Lung (tissue), 12 donors: Measurements from ENCODE around the gene CEACAM16. TPM values are rescaled to one million over a fixed set of nuclear protein-coding genes. Genes with fewer than 3 reads are reported as not detected.

ENCODE experiments used
- ATAC-seq: fragments of 200-7000 bp; cut with Tn5 transposase; one replicate; pipeline ENCODE4 v1.9.1; 2020; ENCODE audit warnings: moderate number of reproducible peaks; ENCODE audit not compliant: insufficient read depth, low FRiP score
- DNase-seq, 3 donors: peaks; one replicate each; pipeline ENCODE4 v3.0.0-alpha.2; 2013 to 2017
- H3K27ac ChIP-seq, 2 donors: one replicate each; pipeline ENCODE4 v1.5.1; 2013; ENCODE audit warnings: mild to moderate bottlenecking in 2 of 2, moderate library complexity in 2 of 2, control low read depth in 1 of 2, inconsistent platforms in 1 of 2, low read depth in 1 of 2, low read length in 1 of 2
- H3K27me3 ChIP-seq, 3 donors: one replicate each; pipeline ENCODE4 v1.5.1; 2013; ENCODE audit warnings: low read length in 2 of 3; ENCODE audit not compliant: control insufficient read depth in 3 of 3, insufficient read depth in 3 of 3
- H3K36me3 ChIP-seq, 4 donors: one replicate each; pipeline ENCODE4 v1.5.1; 2013; ENCODE audit warnings: low read length in 4 of 4, mild to moderate bottlenecking in 1 of 4, moderate library complexity in 1 of 4; ENCODE audit not compliant: control insufficient read depth in 4 of 4, insufficient read depth in 4 of 4
- H3K4me1 ChIP-seq, 5 donors: one replicate each; pipeline ENCODE4 v1.5.1; 2013; ENCODE audit warnings: low read length in 5 of 5, mild to moderate bottlenecking in 2 of 5, moderate library complexity in 1 of 5; ENCODE audit not compliant: control insufficient read depth in 5 of 5, insufficient read depth in 5 of 5
- H3K4me3 ChIP-seq: one replicate; pipeline ENCODE4 v1.5.1; 2013; ENCODE audit warnings: mild to moderate bottlenecking, control low read depth, moderate library complexity
- H3K9ac ChIP-seq, 2 donors: one replicate each; pipeline ENCODE4 v1.5.1; 2013; ENCODE audit warnings: low read length in 2 of 2, control low read depth in 1 of 2; ENCODE audit not compliant: insufficient read depth in 1 of 2
- H3K9me3 ChIP-seq, 4 donors: one replicate each; pipeline ENCODE4 v1.5.1; 2013; ENCODE audit warnings: low read length in 3 of 4, mild to moderate bottlenecking in 1 of 4, moderate library complexity in 1 of 4; ENCODE audit not compliant: control insufficient read depth in 4 of 4, insufficient read depth in 3 of 4
- WGBS, 2 donors: extraction: QIAGEN DNeasy Blood & Tissue Kit; methylation state at CpG; one replicate each; pipeline ENCODE4 v1.1.7; 2013; 5-methylcytosine and 5-hydroxymethylcytosine counted together
- polyA plus RNA-seq, 2 donors: library from polyadenylated mRNA; stranded (reverse); fragments of 200-250 nt; gene quantifications; one replicate each; pipeline ENCODE4 v1.2.1, GENCODE V29; 2013
- total RNA-seq, 2 donors: library from RNA; depleted of rRNA in 1 of 2; stranded (reverse); fragments of >200 nt in 1 of 2; gene quantifications; one replicate each; pipeline ENCODE4 v1.2.1, GENCODE V29; 2014 to 2021
- TF ChIP-seq, protein P1 (sequence below): IDR thresholded peaks from 2 replicates; pipeline ENCODE4 v1.5.1; 2012; ENCODE audit warnings: mild to moderate bottlenecking; ENCODE audit errors: control extremely low read depth, extremely low read depth
- donor health status: control.
- donor health status: control.
- donor health status: Bipolar disorder and iron deficiency.
- donor health status: healthy.
- donor health status: DM: yes; HTN: yes; CAD: no.

The CEACAM16 gene
- total and polyA plus RNA-seq, 4 donors, result 0.26 TPM; not detected in 3

DNA sequence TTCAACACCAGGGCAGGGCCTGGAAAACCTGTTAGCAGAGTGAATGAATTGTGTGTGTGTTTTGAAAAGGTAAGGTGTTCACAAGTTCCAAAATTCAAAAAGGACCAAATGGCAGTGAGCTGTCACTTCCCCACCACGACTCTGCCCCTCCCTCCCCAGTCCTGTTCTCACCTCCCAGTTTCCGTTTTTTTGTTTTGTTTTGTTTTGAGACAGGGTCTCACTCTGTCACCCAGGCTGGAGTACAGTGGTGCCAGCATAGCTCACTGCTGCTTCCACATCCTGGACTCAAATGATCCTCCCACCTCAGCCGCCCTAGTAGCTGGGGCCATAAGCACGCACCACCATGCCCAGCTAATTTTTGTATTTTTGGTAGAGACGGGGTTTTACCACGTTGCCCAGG, 29.2 kb downstream of the CEACAM16 start:
- H3K4me1 ChIP-seq, result peaks cover 0 to 8% (median 2%) of the 10 kb centered on the region in 5 donors
- no peak overlapping the region for H3K4me3 ChIP-seq
- no peak for DNase-seq
- no peak overlapping the region for H3K9ac ChIP-seq
- WGBS, 2 donors, result 70 to 74% methylated on average over 6 of the region's 6 CpGs
- no peak overlapping the region for H3K27ac ChIP-seq
- no peaks in the 10 kb centered on the region for H3K9me3 ChIP-seq
- no peaks in the 10 kb centered on the region for H3K27me3 ChIP-seq
- TF ChIP-seq, protein P1, sequence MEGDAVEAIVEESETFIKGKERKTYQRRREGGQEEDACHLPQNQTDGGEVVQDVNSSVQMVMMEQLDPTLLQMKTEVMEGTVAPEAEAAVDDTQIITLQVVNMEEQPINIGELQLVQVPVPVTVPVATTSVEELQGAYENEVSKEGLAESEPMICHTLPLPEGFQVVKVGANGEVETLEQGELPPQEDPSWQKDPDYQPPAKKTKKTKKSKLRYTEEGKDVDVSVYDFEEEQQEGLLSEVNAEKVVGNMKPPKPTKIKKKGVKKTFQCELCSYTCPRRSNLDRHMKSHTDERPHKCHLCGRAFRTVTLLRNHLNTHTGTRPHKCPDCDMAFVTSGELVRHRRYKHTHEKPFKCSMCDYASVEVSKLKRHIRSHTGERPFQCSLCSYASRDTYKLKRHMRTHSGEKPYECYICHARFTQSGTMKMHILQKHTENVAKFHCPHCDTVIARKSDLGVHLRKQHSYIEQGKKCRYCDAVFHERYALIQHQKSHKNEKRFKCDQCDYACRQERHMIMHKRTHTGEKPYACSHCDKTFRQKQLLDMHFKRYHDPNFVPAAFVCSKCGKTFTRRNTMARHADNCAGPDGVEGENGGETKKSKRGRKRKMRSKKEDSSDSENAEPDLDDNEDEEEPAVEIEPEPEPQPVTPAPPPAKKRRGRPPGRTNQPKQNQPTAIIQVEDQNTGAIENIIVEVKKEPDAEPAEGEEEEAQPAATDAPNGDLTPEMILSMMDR, result no peak
- no peak for ATAC-seq
- H3K36me3 ChIP-seq, result no peaks in the 10 kb centered on the region

DNA sequence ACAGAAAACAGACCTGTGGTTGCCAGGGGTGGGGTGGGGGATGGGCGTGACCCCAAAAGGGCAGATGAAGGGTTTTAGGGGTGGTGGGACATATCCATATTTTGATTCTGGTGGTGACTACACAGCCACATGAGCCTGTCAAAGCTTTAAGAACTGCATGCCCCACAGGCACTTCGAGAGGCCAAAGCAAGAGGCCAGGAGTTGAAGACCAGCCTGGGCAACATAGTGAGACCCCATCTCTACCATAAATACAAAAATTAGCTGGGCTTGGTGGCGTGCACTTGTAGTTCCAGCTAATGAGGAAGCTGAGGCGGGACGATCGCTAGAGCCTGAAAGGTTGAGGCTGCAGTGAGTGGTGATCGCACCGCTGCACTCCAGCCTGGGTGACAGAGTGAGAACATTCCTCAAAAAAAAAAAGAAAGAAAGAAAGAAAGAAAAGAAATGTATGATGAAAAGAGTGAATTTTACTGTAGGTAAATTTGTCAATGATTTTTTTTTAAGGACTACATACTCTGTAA, 30.6 kb downstream of the CEACAM16 start:
- peaks cover 0 to 3% (median 0%) of the 10 kb centered on the region in 5 donors for H3K4me1 ChIP-seq
- no peaks in the 10 kb centered on the region for H3K9me3 ChIP-seq
- ATAC-seq (no peak), DNase-seq (no peak)
- TF ChIP-seq, protein P1, result no peak
- 83 to 87% methylated on average over 8 of the region's 8 CpGs for WGBS, 2 donors
- H3K27me3 ChIP-seq, result no peaks in the 10 kb centered on the region
- H3K9ac ChIP-seq, result no peak overlapping the region
- no peak overlapping the region for H3K4me3 ChIP-seq
- no peak overlapping the region for H3K27ac ChIP-seq
- H3K36me3 ChIP-seq, result no peaks in the 10 kb centered on the region

- no peaks in the 10 kb centered on the region for H3K9me3 ChIP-seq
- peaks cover 0 to 3% (median 0%) of the 10 kb centered on the region in 5 donors for H3K4me1 ChIP-seq
- no peak overlapping the region for H3K4me3 ChIP-seq
- no peaks in the 10 kb centered on the region for H3K27me3 ChIP-seq
- 95 to 97% methylated on average over 5 of the region's 5 CpGs for WGBS, 2 donors
- H3K36me3 ChIP-seq, result no peaks in the 10 kb centered on the region
- no peak overlapping the region for H3K27ac ChIP-seq
- ATAC-seq (no peak), DNase-seq (no peak)
- H3K9ac ChIP-seq, result no peak overlapping the region
- TF ChIP-seq, protein P1, result no peak
These were observed 32.1 kb downstream of the CEACAM16 start for GRCh38 chr19:44731081-44731480.

DNA sequence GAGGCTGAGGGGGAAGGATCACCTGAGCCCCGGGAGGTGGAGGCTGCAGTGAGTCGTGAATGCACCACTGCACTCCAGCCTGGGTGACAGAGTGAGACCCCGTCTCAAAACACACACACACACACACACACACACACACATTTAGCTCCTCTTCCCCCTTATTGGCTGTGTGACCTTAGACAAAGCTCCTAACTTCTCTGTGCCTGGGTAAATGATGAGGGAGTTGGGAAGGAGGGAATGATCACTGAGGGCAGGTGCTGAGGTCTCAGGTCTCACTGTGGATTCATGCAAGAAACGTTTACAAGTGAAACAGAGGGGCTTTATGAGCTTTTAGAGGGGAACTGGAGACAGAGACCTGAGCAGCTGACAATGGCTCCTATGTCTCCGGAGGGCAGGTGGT, 32.7 kb downstream of the CEACAM16 start:
- H3K9ac ChIP-seq, result no peak overlapping the region
- H3K4me1 ChIP-seq, result peaks cover 0 to 3% (median 0%) of the 10 kb centered on the region in 5 donors
- no peak overlapping the region for H3K4me3 ChIP-seq
- no peak overlapping the region for H3K27ac ChIP-seq
- no peaks in the 10 kb centered on the region for H3K36me3 ChIP-seq
- 83 to 86% methylated on average over 5 of the region's 5 CpGs for WGBS, 2 donors
- no peaks in the 10 kb centered on the region for H3K9me3 ChIP-seq
- no peaks in the 10 kb centered on the region for H3K27me3 ChIP-seq
- DNase-seq (no peak), ATAC-seq (no peak)
- TF ChIP-seq, protein P1, result no peak
